GM21825 (cell line): ENCODE measurements around the gene EVC2.

ENCODE experiments used
- ATAC-seq: cut with Tn5 transposase; IDR thresholded peaks from one replicate; pipeline ENCODE4 v1.9.1; 2021; ENCODE audit warnings: mild to moderate bottlenecking, moderate library complexity; ENCODE audit not compliant: unreplicated experiment

Gene EVC2

GRCh38 chr4:5526080-5526846, 182.1 kb downstream of the EVC2 start:
- ATAC-seq = no peak

GRCh38 chr4:5524446-5525299, 183.7 kb downstream of the EVC2 start:
- no peak for ATAC-seq

- ATAC-seq = no peak
Observed at GRCh38 chr4:5517372-5517771, 191.0 kb downstream of the EVC2 start.

GRCh38 chr4:5515646-5516045, 192.7 kb downstream of the EVC2 start:
- ATAC-seq = no peak
